Retinal pigment epithelial cell (primary cell): ENCODE data around the gene TLR10.

Experiments
- DNase-seq: peaks from one replicate; pipeline ENCODE4 v3.0.0-alpha.2; 2010; ENCODE audit warnings: low read depth
- H3K4me3 ChIP-seq: 2 replicates; pipeline ENCODE4 v1.5.1; 2011; ENCODE audit warnings: mild to moderate bottlenecking, low read length, control low read depth, moderate library complexity
- TF ChIP-seq, protein P1 (sequence below): conservative IDR thresholded peaks from 2 replicates; pipeline ENCODE4 v1.5.1; 2011; ENCODE audit warnings: low read depth, low read length, control low read depth, inconsistent platforms

Gene TLR10

GRCh38 chr4:38730493-38730829, 52.3 kb downstream of the TLR10 start:
- TF ChIP-seq, protein P1, sequence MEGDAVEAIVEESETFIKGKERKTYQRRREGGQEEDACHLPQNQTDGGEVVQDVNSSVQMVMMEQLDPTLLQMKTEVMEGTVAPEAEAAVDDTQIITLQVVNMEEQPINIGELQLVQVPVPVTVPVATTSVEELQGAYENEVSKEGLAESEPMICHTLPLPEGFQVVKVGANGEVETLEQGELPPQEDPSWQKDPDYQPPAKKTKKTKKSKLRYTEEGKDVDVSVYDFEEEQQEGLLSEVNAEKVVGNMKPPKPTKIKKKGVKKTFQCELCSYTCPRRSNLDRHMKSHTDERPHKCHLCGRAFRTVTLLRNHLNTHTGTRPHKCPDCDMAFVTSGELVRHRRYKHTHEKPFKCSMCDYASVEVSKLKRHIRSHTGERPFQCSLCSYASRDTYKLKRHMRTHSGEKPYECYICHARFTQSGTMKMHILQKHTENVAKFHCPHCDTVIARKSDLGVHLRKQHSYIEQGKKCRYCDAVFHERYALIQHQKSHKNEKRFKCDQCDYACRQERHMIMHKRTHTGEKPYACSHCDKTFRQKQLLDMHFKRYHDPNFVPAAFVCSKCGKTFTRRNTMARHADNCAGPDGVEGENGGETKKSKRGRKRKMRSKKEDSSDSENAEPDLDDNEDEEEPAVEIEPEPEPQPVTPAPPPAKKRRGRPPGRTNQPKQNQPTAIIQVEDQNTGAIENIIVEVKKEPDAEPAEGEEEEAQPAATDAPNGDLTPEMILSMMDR, result no peak
- H3K4me3 ChIP-seq, result no peak overlapping the region
- no peak for DNase-seq

- TF ChIP-seq, protein P1, result no peak
- no peak overlapping the region for H3K4me3 ChIP-seq
- DNase-seq, result no peak
Measured at GRCh38 chr4:38728631-38729141, 54.1 kb downstream of the TLR10 start.

DNA sequence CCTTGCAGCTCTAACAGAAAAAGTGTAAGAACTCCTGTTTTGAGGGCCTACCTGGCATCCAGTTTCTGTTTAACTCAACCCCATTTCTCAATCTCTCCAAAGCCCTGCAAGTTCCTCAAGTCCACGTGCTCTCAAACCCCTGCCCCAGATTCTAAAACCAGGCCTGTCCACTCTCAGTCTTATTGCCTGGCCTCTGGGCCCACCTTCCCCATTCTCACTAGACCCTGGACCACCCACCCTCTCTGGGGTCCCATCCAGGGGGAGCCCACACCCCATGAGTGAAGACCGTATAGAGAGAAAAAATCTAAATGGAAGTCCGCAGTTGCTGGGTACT, 58.3 kb downstream of the TLR10 start:
- TF ChIP-seq, protein P1, result no peak
- H3K4me3 ChIP-seq, result no peak overlapping the region
- no peak for DNase-seq

- TF ChIP-seq, protein P1, result no peak
- H3K4me3 ChIP-seq, result no peak overlapping the region
- DNase-seq, result no peak
Measured at GRCh38 chr4:38723726-38724474, 58.9 kb downstream of the TLR10 start.

GRCh38 chr4:38723114-38723513, 59.7 kb downstream of the TLR10 start:
- DNase-seq, result no peak
- H3K4me3 ChIP-seq, result no peak overlapping the region
- TF ChIP-seq, protein P1, result no peak
